ENCODE measurements around the gene SCUBE1.

The SCUBE1 gene

GRCh38 chr22:43272301-43272700 is 70.9 kb downstream of the SCUBE1 start:
- no peaks in the 10 kb centered on the region for H3K9me3 ChIP-seq (ENCODE audit: control insufficient read depth, insufficient read depth, low read length)
- DNase-seq (ENCODE audit: low read depth, low spot score) = no peak
- no CpG with 5 or more reads among the region's 12 CpGs for WGBS (ENCODE audit: insufficient coverage, insufficient read length)

GRCh38 chr22:43270949-43271348 is 72.2 kb downstream of the SCUBE1 start:
- no peak for DNase-seq (ENCODE audit: low read depth, low spot score)
- Histone ChIP-seq H3K4me3 (ENCODE audit: low read length) (no peak overlapping the region), H3K27ac (ENCODE audit: low read length) (no peak overlapping the region), H3K36me3 (ENCODE audit: control insufficient read depth, insufficient read depth, low read length) (no peaks in the 10 kb centered on the region), H3K4me1 (ENCODE audit: control insufficient read depth, insufficient read depth, low read length) (peaks cover 2% of the 10 kb centered on the region; the same call in 1 of the 2 replicates), H3K27me3 (ENCODE audit: control insufficient read depth, insufficient read depth, low read length) (no peaks in the 10 kb centered on the region), H3K9me3 (ENCODE audit: control insufficient read depth, insufficient read depth, low read length) (no peaks in the 10 kb centered on the region)
- WGBS (ENCODE audit: insufficient coverage, insufficient read length) = no CpG with 5 or more reads among the region's 7 CpGs

More at GRCh38 chr22:43272301-43272700, 70.9 kb downstream of the SCUBE1 start:
- no peaks in the 10 kb centered on the region for H3K27me3 ChIP-seq (ENCODE audit: control insufficient read depth, insufficient read depth, low read length)
- no peaks in the 10 kb centered on the region for H3K36me3 ChIP-seq (ENCODE audit: control insufficient read depth, insufficient read depth, low read length)
- H3K4me3 ChIP-seq (ENCODE audit: low read length) = no peak overlapping the region
- H3K27ac ChIP-seq (ENCODE audit: low read length) = no peak overlapping the region
- H3K4me1 ChIP-seq (ENCODE audit: control insufficient read depth, insufficient read depth, low read length) = peaks cover 2% of the 10 kb centered on the region; the same call in 1 of the 2 replicates

- H3K4me3 ChIP-seq (ENCODE audit: low read length) = no peak overlapping the region
- no peaks in the 10 kb centered on the region for H3K4me1 ChIP-seq (ENCODE audit: control insufficient read depth, insufficient read depth, low read length)
- no CpG with 5 or more reads among the region's 13 CpGs for WGBS (ENCODE audit: insufficient coverage, insufficient read length)
- H3K36me3 ChIP-seq (ENCODE audit: control insufficient read depth, insufficient read depth, low read length) = no peaks in the 10 kb centered on the region
- no peaks in the 10 kb centered on the region for H3K27me3 ChIP-seq (ENCODE audit: control insufficient read depth, insufficient read depth, low read length)
- H3K27ac ChIP-seq (ENCODE audit: low read length) = no peak overlapping the region
- no peaks in the 10 kb centered on the region for H3K9me3 ChIP-seq (ENCODE audit: control insufficient read depth, insufficient read depth, low read length)
- no peak for DNase-seq (ENCODE audit: low read depth, low spot score)
Measured at GRCh38 chr22:43270314-43270908, 72.8 kb downstream of the SCUBE1 start.

GRCh38 chr22:43269646-43270045 is 73.5 kb downstream of the SCUBE1 start:
- no peaks in the 10 kb centered on the region for H3K9me3 ChIP-seq (ENCODE audit: control insufficient read depth, insufficient read depth, low read length)
- no peak overlapping the region for H3K4me3 ChIP-seq (ENCODE audit: low read length)
- DNase-seq (ENCODE audit: low read depth, low spot score) = no peak
- no peaks in the 10 kb centered on the region for H3K4me1 ChIP-seq (ENCODE audit: control insufficient read depth, insufficient read depth, low read length)
- no peaks in the 10 kb centered on the region for H3K27me3 ChIP-seq (ENCODE audit: control insufficient read depth, insufficient read depth, low read length)
- no peaks in the 10 kb centered on the region for H3K36me3 ChIP-seq (ENCODE audit: control insufficient read depth, insufficient read depth, low read length)
- WGBS (ENCODE audit: insufficient coverage, insufficient read length) = no CpG with 5 or more reads among the region's 14 CpGs
- no peak overlapping the region for H3K27ac ChIP-seq (ENCODE audit: low read length)

DNA sequence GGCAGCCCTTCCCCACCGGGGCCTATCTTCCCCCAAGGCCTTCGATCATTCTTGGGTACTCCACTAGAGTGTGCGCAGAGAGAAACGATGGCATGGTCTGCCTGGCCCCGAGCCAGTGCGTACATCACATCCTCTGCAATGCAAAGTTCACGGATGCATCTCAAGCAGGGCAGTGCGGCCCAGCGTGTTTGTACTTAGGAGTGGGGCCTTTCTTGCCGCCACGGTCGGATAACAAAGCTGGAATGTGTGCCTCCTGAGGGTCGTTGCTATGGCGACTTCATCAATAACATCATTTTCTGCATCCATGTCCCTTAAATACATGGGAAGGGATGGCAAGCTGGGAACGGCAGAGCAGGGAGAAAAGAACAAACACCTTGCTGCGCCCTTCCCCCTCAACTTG is 73.9 kb downstream of the SCUBE1 start:
- Histone ChIP-seq H3K4me1 (ENCODE audit: control insufficient read depth, insufficient read depth, low read length) (no peaks in the 10 kb centered on the region), H3K36me3 (ENCODE audit: control insufficient read depth, insufficient read depth, low read length) (no peaks in the 10 kb centered on the region), H3K27me3 (ENCODE audit: control insufficient read depth, insufficient read depth, low read length) (no peaks in the 10 kb centered on the region), H3K4me3 (ENCODE audit: low read length) (no peak overlapping the region), H3K27ac (ENCODE audit: low read length) (no peak overlapping the region), H3K9me3 (ENCODE audit: control insufficient read depth, insufficient read depth, low read length) (no peaks in the 10 kb centered on the region)
- WGBS (ENCODE audit: insufficient coverage, insufficient read length) = no CpG with 5 or more reads among the region's 16 CpGs
- DNase-seq (ENCODE audit: low read depth, low spot score) = no peak

- Histone ChIP-seq H3K4me1 (ENCODE audit: control insufficient read depth, insufficient read depth, low read length) (no peaks in the 10 kb centered on the region; the same call in 1 of the 2 replicates), H3K27ac (ENCODE audit: low read length) (no peak overlapping the region), H3K4me3 (ENCODE audit: low read length) (no peak overlapping the region), H3K9me3 (ENCODE audit: control insufficient read depth, insufficient read depth, low read length) (no peaks in the 10 kb centered on the region), H3K36me3 (ENCODE audit: control insufficient read depth, insufficient read depth, low read length) (no peaks in the 10 kb centered on the region), H3K27me3 (ENCODE audit: control insufficient read depth, insufficient read depth, low read length) (no peaks in the 10 kb centered on the region)
- WGBS (ENCODE audit: insufficient coverage, insufficient read length) = no CpG with 5 or more reads among the region's 13 CpGs
- no peak for DNase-seq (ENCODE audit: low read depth, low spot score)
Measured at GRCh38 chr22:43267981-43268660, 75.1 kb downstream of the SCUBE1 start.

GRCh38 chr22:43267332-43267980 is 75.7 kb downstream of the SCUBE1 start:
- H3K4me3 ChIP-seq (ENCODE audit: low read length) = no peak overlapping the region
- H3K9me3 ChIP-seq (ENCODE audit: control insufficient read depth, insufficient read depth, low read length) = no peaks in the 10 kb centered on the region
- no CpG with 5 or more reads among the region's 13 CpGs for WGBS (ENCODE audit: insufficient coverage, insufficient read length)
- no peak overlapping the region for H3K27ac ChIP-seq (ENCODE audit: low read length)
- H3K4me1 ChIP-seq (ENCODE audit: control insufficient read depth, insufficient read depth, low read length) = no peaks in the 10 kb centered on the region; the same call in 1 of the 2 replicates
- no peak for DNase-seq (ENCODE audit: low read depth, low spot score)
- no peaks in the 10 kb centered on the region for H3K36me3 ChIP-seq (ENCODE audit: control insufficient read depth, insufficient read depth, low read length)
- no peaks in the 10 kb centered on the region for H3K27me3 ChIP-seq (ENCODE audit: control insufficient read depth, insufficient read depth, low read length)

DNA sequence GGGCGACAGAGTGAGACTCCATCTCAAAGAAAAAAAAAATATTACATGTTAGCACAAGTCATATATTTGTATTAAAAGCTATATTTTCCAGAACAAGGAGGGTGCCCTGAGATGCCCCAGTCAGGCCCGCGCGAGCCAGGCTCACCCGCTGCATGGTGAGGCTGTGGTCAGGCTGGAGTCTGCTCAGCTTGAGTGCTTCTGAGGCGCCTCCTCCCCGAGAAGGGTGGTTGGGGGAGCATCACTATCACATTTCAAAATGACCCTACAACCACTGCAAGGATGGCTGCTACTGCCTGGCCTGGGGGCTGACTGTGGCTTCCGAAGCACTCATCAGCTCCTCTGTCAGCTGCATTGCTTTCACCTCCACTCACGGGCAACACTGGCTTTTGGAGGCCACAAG is 77.1 kb downstream of the SCUBE1 start:
- no peak for DNase-seq (ENCODE audit: low read depth, low spot score)
- H3K4me1 ChIP-seq (ENCODE audit: control insufficient read depth, insufficient read depth, low read length) = no peaks in the 10 kb centered on the region; the same call in 1 of the 2 replicates
- H3K27me3 ChIP-seq (ENCODE audit: control insufficient read depth, insufficient read depth, low read length) = no peaks in the 10 kb centered on the region
- no peak overlapping the region for H3K4me3 ChIP-seq (ENCODE audit: low read length)
- H3K9me3 ChIP-seq (ENCODE audit: control insufficient read depth, insufficient read depth, low read length) = no peaks in the 10 kb centered on the region
- no CpG with 5 or more reads among the region's 9 CpGs for WGBS (ENCODE audit: insufficient coverage, insufficient read length)
- no peak overlapping the region for H3K27ac ChIP-seq (ENCODE audit: low read length)
- H3K36me3 ChIP-seq (ENCODE audit: control insufficient read depth, insufficient read depth, low read length) = no peaks in the 10 kb centered on the region

GRCh38 chr22:43263645-43264514 is 79.3 kb downstream of the SCUBE1 start:
- no peaks in the 10 kb centered on the region for H3K36me3 ChIP-seq (ENCODE audit: control insufficient read depth, insufficient read depth, low read length)
- no peaks in the 10 kb centered on the region for H3K9me3 ChIP-seq (ENCODE audit: control insufficient read depth, insufficient read depth, low read length)
- no peak for DNase-seq (ENCODE audit: low read depth, low spot score)
- H3K4me1 ChIP-seq (ENCODE audit: control insufficient read depth, insufficient read depth, low read length) = no peaks in the 10 kb centered on the region; the same call in 1 of the 2 replicates
- H3K27me3 ChIP-seq (ENCODE audit: control insufficient read depth, insufficient read depth, low read length) = no peaks in the 10 kb centered on the region
- no peak overlapping the region for H3K27ac ChIP-seq (ENCODE audit: low read length)
- no CpG with 5 or more reads among the region's 27 CpGs for WGBS (ENCODE audit: insufficient coverage, insufficient read length)
- no peak overlapping the region for H3K4me3 ChIP-seq (ENCODE audit: low read length)

Data from iPS DF 6.9 (cell line).